HL-60 (cell line): ENCODE data around the gene ZNF141.
A peak's percentile ranks its signal among the peaks of the same experiment; 100 is the strongest.

Experiments
- DNase-seq, 2 experiments: peaks; one replicate each; pipeline ENCODE4 v3.0.0-alpha.2; 2010 to 2020; ENCODE audit warnings: low read depth in 1 of 2, low spot score in 1 of 2
- H3K27ac ChIP-seq: fragments of 250-450 bp; sonication (Bioruptor Pico); replicated peaks from 2 replicates; pipeline ENCODE4 v1.5.1; 2020; ENCODE audit warnings: mild to moderate bottlenecking, moderate library complexity
- H3K27me3 ChIP-seq: fragments of 250-450 bp; sonication (Bioruptor Pico); 2 replicates; pipeline ENCODE4 v1.5.1; 2021; ENCODE audit warnings: mild to moderate bottlenecking, moderate library complexity; ENCODE audit not compliant: insufficient read depth, poor library complexity, severe bottlenecking
- H3K4me3 ChIP-seq: replicated peaks from 2 replicates; pipeline ENCODE4 v1.5.1; 2011; ENCODE audit warnings: mild to moderate bottlenecking, control low read depth, low read length; ENCODE audit not compliant: insufficient read depth
- GABPA ChIP-seq: IDR thresholded peaks from 2 replicates; pipeline ENCODE4 v1.6.1; 2012; ENCODE audit warnings: low read depth
- POLR2AphosphoS5 ChIP-seq: IDR thresholded peaks from 2 replicates; pipeline ENCODE4 v1.6.1; 2012; ENCODE audit warnings: low read depth
- REST ChIP-seq: IDR thresholded peaks from 2 replicates; pipeline ENCODE4 v1.6.1; 2012; ENCODE audit warnings: low read depth; ENCODE audit not compliant: insufficient replicate concordance
- SPI1 ChIP-seq: IDR thresholded peaks from 2 replicates; pipeline ENCODE4 v1.6.1; 2012; ENCODE audit warnings: low read depth, mild to moderate bottlenecking, borderline replicate concordance
- TF ChIP-seq, protein P1 (sequence below): IDR thresholded peaks from one replicate; pipeline ENCODE4 v1.5.1; 2011; ENCODE audit warnings: low read length, control low read depth, inconsistent platforms; ENCODE audit not compliant: insufficient read depth

ZNF141 gene

GRCh38 chr4:309807-310206 lies 27.8 kb upstream of the ZNF141 start:
- no peak overlapping the region for H3K27ac ChIP-seq
- TF ChIP-seq SPI1, result peak; percentile 78
- no peak for TF ChIP-seq POLR2AphosphoS5
- TF ChIP-seq, protein P1, sequence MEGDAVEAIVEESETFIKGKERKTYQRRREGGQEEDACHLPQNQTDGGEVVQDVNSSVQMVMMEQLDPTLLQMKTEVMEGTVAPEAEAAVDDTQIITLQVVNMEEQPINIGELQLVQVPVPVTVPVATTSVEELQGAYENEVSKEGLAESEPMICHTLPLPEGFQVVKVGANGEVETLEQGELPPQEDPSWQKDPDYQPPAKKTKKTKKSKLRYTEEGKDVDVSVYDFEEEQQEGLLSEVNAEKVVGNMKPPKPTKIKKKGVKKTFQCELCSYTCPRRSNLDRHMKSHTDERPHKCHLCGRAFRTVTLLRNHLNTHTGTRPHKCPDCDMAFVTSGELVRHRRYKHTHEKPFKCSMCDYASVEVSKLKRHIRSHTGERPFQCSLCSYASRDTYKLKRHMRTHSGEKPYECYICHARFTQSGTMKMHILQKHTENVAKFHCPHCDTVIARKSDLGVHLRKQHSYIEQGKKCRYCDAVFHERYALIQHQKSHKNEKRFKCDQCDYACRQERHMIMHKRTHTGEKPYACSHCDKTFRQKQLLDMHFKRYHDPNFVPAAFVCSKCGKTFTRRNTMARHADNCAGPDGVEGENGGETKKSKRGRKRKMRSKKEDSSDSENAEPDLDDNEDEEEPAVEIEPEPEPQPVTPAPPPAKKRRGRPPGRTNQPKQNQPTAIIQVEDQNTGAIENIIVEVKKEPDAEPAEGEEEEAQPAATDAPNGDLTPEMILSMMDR, result no peak
- TF ChIP-seq GABPA, result no peak
- no peak for TF ChIP-seq REST
- no peak for DNase-seq
- no peak overlapping the region for H3K4me3 ChIP-seq
- no peaks in the 10 kb centered on the region for H3K27me3 ChIP-seq

- TF ChIP-seq, protein P1, result no peak
- TF ChIP-seq SPI1 (no peak), REST (no peak), POLR2AphosphoS5 (no peak), GABPA (no peak)
- no peak overlapping the region for H3K4me3 ChIP-seq
- no peaks in the 10 kb centered on the region for H3K27me3 ChIP-seq
- no peak for DNase-seq
- no peak overlapping the region for H3K27ac ChIP-seq
Observed at GRCh38 chr4:314296-314903, 23.2 kb upstream of the ZNF141 start.

GRCh38 chr4:328729-329128 lies 8.9 kb upstream of the ZNF141 start:
- Histone ChIP-seq H3K27me3 (no peaks in the 10 kb centered on the region), H3K27ac (no peak overlapping the region), H3K4me3 (no peak overlapping the region)
- DNase-seq, result no peak
- no peak for TF ChIP-seq SPI1
- TF ChIP-seq, protein P1, result no peak
- no peak for TF ChIP-seq GABPA
- TF ChIP-seq REST, result no peak
- no peak for TF ChIP-seq POLR2AphosphoS5
